NCI-H1436 treated with DMSO at 0.1 percent for 48 hours (cell line): Measurements from ENCODE around the gene NSF.
"Not testable (repeated sequence)": the region's sequence is repeated elsewhere in the genome, so short reads cannot be mapped to it uniquely, and the experiment has no call there.

Source experiments
- DNase-seq: peaks from one replicate; lab custom pipeline; 2025; lab: John Stamatoyannopoulos, UW

Gene NSF

GRCh38 chr17:46774108-46774737, 183.8 kb downstream of the NSF start:
- no peak for DNase-seq

GRCh38 chr17:46776298-46777005, 186.0 kb downstream of the NSF start:
- DNase-seq, result no peak

- no peak for DNase-seq
Observed at GRCh38 chr17:46777943-46778915, 187.8 kb downstream of the NSF start.

GRCh38 chr17:46780003-46780373, 189.5 kb downstream of the NSF start:
- no peak for DNase-seq

- no peak for DNase-seq
Observed at GRCh38 chr17:46782250-46782953, 191.9 kb downstream of the NSF start.

- no peak for DNase-seq
Observed at GRCh38 chr17:46783031-46783593, 192.6 kb downstream of the NSF start.

- no peak for DNase-seq
Observed at GRCh38 chr17:46785696-46786095, 195.2 kb downstream of the NSF start.

GRCh38 chr17:46787478-46787877, 197.0 kb downstream of the NSF start:
- DNase-seq, result no peak

- no peak for DNase-seq
Observed at GRCh38 chr17:46788300-46788699, 197.8 kb downstream of the NSF start.

GRCh38 chr17:46788796-46789195, 198.3 kb downstream of the NSF start:
- DNase-seq, result no peak

- DNase-seq, result no peak
Observed at GRCh38 chr17:46789610-46790009, 199.1 kb downstream of the NSF start.

- no peak for DNase-seq
Observed at GRCh38 chr17:46790216-46790615, 199.7 kb downstream of the NSF start.

- no peak for DNase-seq
Observed at GRCh38 chr17:46791531-46791930, 201.1 kb downstream of the NSF start.

GRCh38 chr17:46792071-46792470, 201.6 kb downstream of the NSF start:
- no peak for DNase-seq

- not testable (repeated sequence) for DNase-seq
Observed at GRCh38 chr17:46793023-46793422, 202.6 kb downstream of the NSF start.

GRCh38 chr17:46793541-46793940, 203.1 kb downstream of the NSF start:
- no peak for DNase-seq

GRCh38 chr17:46794318-46794717, 203.8 kb downstream of the NSF start:
- no peak for DNase-seq

GRCh38 chr17:46795379-46795952, 205.0 kb downstream of the NSF start:
- no peak for DNase-seq

GRCh38 chr17:46796084-46796483, 205.6 kb downstream of the NSF start:
- DNase-seq, result no peak

GRCh38 chr17:46796524-46796923, 206.1 kb downstream of the NSF start:
- DNase-seq, result no peak

GRCh38 chr17:46796956-46797530, 206.6 kb downstream of the NSF start:
- no peak for DNase-seq
